GM10266 (cell line): ENCODE measurements around the gene ITGA11.

ENCODE experiments used
- DNase-seq: peaks from one replicate; pipeline ENCODE4 v3.0.0; 2012; ENCODE audit errors: extremely low spot score
- TF ChIP-seq, protein P1 (sequence below): IDR thresholded peaks from 2 replicates; pipeline ENCODE4 v1.5.1; 2012; ENCODE audit warnings: mild to moderate bottlenecking, low read depth; ENCODE audit not compliant: control insufficient read depth, insufficient read depth; ENCODE audit errors: missing control alignments

ITGA11 gene

DNA sequence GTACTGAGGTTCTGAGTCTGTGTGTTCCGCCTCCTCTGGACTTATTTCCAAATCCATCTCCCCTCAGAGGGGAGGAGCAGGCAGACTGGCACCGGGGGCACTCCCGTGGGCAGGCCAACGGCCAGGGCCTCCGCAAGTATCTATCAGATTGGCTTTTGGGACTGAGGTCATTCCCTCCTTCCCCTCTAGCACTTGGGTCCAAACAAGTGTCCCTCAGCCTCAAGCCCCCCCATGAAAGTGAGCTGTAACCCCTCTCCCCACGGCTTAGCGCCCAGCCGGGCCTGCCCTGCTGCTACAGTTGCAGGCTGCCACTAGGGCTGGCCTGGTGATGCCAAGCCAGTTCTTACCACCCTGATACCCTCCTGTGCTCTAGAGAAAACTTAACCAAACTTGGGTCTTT, 17.4 kb downstream of the ITGA11 start:
- no peak for DNase-seq
- TF ChIP-seq, protein P1, sequence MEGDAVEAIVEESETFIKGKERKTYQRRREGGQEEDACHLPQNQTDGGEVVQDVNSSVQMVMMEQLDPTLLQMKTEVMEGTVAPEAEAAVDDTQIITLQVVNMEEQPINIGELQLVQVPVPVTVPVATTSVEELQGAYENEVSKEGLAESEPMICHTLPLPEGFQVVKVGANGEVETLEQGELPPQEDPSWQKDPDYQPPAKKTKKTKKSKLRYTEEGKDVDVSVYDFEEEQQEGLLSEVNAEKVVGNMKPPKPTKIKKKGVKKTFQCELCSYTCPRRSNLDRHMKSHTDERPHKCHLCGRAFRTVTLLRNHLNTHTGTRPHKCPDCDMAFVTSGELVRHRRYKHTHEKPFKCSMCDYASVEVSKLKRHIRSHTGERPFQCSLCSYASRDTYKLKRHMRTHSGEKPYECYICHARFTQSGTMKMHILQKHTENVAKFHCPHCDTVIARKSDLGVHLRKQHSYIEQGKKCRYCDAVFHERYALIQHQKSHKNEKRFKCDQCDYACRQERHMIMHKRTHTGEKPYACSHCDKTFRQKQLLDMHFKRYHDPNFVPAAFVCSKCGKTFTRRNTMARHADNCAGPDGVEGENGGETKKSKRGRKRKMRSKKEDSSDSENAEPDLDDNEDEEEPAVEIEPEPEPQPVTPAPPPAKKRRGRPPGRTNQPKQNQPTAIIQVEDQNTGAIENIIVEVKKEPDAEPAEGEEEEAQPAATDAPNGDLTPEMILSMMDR = no peak

DNA sequence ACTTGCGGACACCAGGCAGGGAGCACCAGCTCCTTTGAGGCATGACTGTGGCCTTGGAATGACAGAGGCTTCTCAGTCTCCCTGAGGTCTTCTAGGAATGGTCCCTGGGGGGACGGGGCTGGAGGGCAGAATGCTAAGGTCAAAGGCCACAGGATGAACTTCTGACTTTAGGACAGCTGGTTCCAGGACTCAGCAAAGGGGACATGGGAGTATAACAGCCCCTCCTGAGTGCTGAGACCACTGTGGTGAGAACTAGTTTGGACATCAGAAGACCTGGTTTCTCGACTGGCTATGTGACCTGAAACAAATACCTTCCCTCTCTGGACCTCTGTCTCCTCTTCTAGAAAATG, 17.8 kb downstream of the ITGA11 start:
- TF ChIP-seq, protein P1 = no peak
- no peak for DNase-seq

DNA sequence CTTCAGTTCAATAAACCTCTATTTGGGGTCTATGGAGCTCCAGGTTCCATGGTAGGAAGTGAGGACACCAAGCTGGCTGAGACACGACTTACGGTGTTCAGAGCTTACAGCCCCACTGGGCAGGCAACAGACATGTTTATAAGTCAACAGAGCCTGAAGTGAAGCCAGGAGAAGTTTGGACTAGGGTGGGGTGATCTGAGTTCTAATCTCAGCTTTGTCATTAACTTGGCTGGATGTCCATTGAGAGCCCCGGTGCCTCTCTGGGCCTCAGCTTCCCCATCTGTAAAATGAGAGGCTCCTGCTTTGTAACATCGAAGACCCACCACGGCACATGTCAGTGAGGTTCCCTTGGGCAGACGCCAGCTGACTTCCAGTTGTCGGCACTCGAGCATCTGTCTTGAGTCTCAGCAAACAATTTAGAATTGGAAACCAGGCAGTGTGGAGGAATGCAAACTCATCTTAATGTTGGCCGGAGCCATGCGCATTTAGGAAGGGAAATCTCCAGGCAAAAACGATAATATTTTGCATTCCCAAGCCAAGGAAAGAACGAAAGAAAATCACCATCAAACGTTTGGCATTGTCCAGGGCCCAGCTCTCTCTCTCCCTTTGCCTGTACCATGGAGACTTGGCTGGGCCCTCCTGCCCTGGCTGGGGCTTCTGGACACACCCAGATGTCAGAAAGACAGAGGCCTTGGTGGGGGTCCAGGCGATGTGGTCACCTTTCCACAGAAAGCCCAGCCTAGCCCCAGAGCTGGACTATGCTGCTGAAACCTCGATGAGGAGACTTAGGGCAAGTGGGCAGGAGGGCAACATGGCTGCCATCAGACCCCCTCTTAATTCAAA, 18.4 kb downstream of the ITGA11 start:
- DNase-seq = no peak
- TF ChIP-seq, protein P1 = no peak

DNA sequence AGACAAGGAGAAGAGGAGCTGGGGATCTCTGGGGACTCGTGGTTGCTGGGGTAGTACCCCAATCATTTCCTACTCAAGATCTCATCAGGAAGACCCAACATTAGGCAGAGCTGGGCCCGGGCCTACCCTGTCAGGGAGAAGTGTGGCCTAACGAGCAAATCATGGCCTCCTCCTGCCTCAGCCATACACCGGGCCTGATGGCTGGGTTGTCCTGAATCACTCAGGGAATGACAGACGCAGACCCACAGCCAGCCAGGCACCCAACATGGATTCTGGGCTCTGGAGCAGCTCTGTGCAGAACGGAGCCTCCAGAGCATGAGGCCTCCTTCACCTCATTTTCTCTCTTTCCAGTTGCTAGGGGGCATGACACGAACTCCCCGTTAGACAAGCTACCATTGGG, 19.7 kb downstream of the ITGA11 start:
- TF ChIP-seq, protein P1 = no peak
- no peak for DNase-seq

DNA sequence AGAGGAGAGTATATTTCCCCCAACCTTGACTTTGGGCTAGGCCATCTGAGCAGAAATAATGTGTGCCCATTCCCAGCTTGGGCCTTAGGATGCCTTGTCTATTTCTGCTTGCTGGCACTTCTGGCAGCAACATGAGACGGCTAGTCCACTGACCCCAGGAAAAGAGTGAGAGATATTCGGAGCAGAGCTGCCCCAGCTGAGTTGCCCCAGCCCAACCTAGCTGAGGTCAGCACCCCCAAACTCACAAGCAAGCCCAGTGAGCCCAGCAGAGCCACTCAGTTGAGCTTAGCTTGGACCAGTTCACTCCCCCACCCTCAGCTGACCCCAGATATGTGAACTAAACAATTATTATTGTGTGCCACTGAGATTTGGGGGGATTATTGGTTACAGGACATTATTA, 20.2 kb downstream of the ITGA11 start:
- TF ChIP-seq, protein P1 = no peak
- DNase-seq = no peak

DNA sequence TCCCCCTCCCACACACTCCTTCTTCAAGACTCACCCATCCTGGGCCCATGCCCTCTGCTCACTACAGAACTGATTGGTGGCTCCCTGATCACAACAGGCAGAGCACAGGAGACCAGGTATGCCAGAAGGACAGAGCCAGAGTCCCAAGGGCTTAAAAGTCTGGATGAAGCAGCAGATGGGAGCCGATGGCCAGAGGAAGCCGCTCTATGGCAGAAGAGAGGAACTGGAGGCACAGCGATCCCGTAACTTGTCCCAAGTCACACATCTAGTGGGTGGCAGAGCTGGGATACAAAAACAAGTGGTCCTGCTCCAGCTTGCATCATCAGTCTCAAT, 20.7 kb downstream of the ITGA11 start:
- no peak for DNase-seq
- TF ChIP-seq, protein P1 = no peak

DNA sequence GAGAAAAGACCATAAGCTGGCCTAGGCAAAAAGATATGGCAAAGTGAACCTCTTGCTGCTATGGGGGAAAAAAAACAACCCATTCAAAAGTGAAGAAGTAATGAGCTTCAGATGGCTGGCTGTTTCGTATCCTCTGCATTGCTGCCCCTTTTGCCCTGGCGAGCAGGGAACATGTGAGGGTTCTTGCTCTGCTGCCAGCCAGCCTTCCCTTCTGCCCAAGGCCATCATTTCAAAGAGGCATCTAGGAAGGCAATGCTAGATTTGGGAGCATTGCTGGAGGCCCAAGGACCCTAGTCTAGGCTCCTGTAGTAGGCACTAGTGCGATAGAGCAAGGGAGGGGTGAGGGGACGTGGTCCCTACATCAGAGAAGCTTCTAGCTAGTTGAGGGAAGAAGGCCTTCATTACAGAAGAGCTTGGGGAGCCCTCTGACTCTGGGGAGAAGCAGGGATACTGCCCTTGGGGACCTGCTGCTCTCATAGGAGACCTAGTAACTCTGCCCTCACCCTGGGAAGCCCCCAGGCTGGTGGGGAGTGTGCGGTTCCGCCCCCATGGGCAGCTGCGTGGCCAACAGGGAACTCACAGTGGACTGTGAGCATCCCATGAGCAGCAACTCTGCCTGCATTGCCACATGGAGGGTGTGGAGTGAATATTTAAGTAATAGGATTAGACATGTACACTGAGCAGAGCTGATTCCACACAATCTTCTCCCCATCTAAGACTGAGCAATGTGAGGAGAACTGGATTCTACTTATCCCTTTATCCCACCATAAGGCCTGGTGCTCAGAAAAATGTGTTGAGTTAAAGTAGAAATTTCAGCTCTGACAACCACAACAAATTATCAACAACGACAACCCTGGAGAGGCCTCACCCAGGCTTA, 21.3 kb downstream of the ITGA11 start:
- DNase-seq = no peak
- TF ChIP-seq, protein P1 = no peak
